AG04450 (cell line): ENCODE data around the gene IP6K1. TPM values are rescaled to one million over a fixed set of nuclear protein-coding genes. Genes with fewer than 3 reads are reported as not detected.
A peak's percentile ranks its signal among the peaks of the same experiment; 100 is the strongest.

Experiments
- CTCF ChIA-PET: fragments of 300-600, 350-600 bp; formaldehyde crosslinking; extraction: SDS; loops from one replicate; lab custom pipeline; 2022; ENCODE audit warnings: antibody characterized with exemption, inconsistent platforms; lab: Charles Lee
- POLR2A ChIA-PET: fragments of 350-600 bp; formaldehyde crosslinking; extraction: SDS; loops from one replicate; lab custom pipeline; 2021; ENCODE audit warnings: antibody characterized with exemption, inconsistent platforms; lab: Yijun Ruan, JAX
- DNase-seq: peaks from one replicate; pipeline ENCODE4 v3.0.0-alpha.2; 2011; ENCODE audit warnings: low read depth, low spot score
- H3K27ac ChIP-seq: one replicate; pipeline ENCODE4 v1.5.1; 2012; ENCODE audit warnings: low read depth, low read length, control low read depth
- H3K27me3 ChIP-seq: one replicate; pipeline ENCODE4 v1.6.0; 2012; ENCODE audit warnings: low read length; ENCODE audit not compliant: control insufficient read depth, insufficient read depth
- H3K4me3 ChIP-seq: 2 replicates; pipeline ENCODE4 v1.5.1; 2011; ENCODE audit warnings: mild to moderate bottlenecking, low read depth, low read length, control low read depth
- H3K9me3 ChIP-seq: 2 replicates; pipeline ENCODE4 v1.5.1; 2012; ENCODE audit warnings: low read length; ENCODE audit not compliant: control insufficient read depth, insufficient read depth
- CTCF ChIP-seq: IDR thresholded peaks from 2 replicates; pipeline ENCODE4 v1.5.1; 2011; ENCODE audit warnings: low read depth, low read length, control low read depth, inconsistent platforms
- polyA plus RNA-seq: library from polyadenylated mRNA; depleted of rRNA; stranded (reverse); fragments of >200 nt; gene quantifications from 2 replicates; pipeline ENCODE4 v1.2.3, GENCODE V29; 2011

The IP6K1 gene
- polyA plus RNA-seq, 1 experiment, result 40.4 TPM

DNA sequence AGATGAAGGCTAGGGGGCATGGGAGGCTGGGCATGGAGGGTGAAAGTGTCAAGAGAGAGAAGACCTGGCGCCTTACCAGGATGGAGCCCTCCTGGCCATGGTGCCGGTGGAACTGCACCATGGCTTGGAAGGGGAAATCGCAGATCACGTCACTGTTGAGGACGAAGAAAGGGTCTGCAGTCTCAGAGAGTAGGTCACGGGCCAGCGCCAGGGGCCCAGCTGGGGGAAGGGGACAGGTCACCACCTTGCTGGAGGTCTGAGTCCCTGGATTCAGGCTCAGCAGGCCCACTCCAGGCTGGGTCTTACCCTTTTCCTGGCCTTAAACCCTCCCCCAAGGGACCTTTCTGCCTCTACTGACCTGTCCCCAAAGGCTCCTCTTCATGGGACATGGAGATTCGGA lies 63.4 kb downstream of the IP6K1 start:
- CTCF ChIA-PET, result interaction anchor here (0.9 to 1.1 kb wide), 3 partner anchors 20 to 80 kb away, joined by 3 read pairs; partner anchors contain the start of gene INKA1
- Histone ChIP-seq H3K27me3 (no peaks in the 10 kb centered on the region), H3K27ac (peak overlapping the region; percentile 87), H3K4me3 (peak overlapping the region; percentile 100), H3K9me3 (peaks cover 11% of the 10 kb centered on the region; the same call in 1 of the 2 replicates)
- no peak for DNase-seq
- POLR2A ChIA-PET, result interaction anchor here (0.6 kb wide), 1 partner anchor 366 kb away, joined by 3 read pairs; the partner anchor contains the start of gene RBM5
- TF ChIP-seq CTCF, result no peak

GRCh38 chr3:49721896-49722781 lies 64.2 kb downstream of the IP6K1 start:
- Histone ChIP-seq H3K4me3 (peak overlapping the region; percentile 100), H3K9me3 (peaks cover 12% of the 10 kb centered on the region; the same call in 1 of the 2 replicates), H3K27ac (no peak overlapping the region), H3K27me3 (no peaks in the 10 kb centered on the region)
- ChIA-PET POLR2A (interaction anchor here (0.6 kb wide), 1 partner anchor 367 kb away, joined by 3 read pairs; the partner anchor contains the start of gene RBM5), CTCF (interaction anchor here (0.9 to 1.8 kb wide), 3 partner anchors 19 to 79 kb away, joined by 3 to 5 read pairs (median 3); no protein-coding TSS in a partner anchor)
- TF ChIP-seq CTCF, result no peak
- DNase-seq, result no peak

GRCh38 chr3:49721596-49721895 lies 64.8 kb downstream of the IP6K1 start:
- no peak overlapping the region for H3K27ac ChIP-seq
- POLR2A ChIA-PET, result no interaction called here
- no peak for DNase-seq
- H3K4me3 ChIP-seq, result no peak overlapping the region
- H3K27me3 ChIP-seq, result no peaks in the 10 kb centered on the region
- no peak for TF ChIP-seq CTCF
- CTCF ChIA-PET, result interaction anchor here (0.5 to 1.8 kb wide), 2 partner anchors 20 to 114 kb away, joined by 5 read pairs; no protein-coding TSS in a partner anchor
- H3K9me3 ChIP-seq, result peaks cover 12% of the 10 kb centered on the region; the same call in 1 of the 2 replicates

DNA sequence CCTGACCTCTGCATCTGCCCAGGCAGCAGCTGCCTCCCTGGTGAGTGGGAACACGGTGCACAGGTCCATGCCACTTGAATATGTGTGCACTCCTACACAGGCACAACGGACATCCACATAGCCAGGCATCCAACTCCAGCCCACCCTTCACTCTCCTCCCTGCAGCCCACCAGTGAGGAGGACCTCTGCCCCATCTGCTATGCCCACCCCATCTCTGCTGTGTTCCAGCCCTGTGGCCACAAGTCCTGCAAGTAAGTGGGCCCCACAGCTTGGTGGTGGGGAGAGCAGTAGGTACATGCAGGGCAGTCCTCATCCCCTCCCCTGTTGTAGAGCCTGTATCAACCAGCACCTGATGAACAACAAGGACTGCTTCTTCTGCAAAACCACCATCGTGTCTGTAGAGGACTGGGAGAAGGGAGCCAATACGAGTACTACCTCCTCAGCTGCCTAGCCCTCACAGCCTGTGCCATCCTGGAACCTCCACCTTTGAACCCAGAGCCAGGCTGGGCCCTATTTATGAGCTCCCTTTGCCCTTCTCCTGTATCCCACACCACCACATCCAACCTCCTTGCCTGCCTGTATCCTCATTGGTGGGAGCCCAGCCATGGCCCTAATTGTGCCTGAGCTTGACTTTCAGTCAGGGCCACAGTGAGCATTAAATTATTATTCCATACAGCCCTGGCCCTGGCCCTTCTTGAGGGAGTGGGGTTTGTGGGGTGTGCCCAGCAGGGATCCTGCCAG lies 65.3 kb downstream of the IP6K1 start:
- no peak for DNase-seq
- H3K9me3 ChIP-seq, result peaks cover 12% of the 10 kb centered on the region; the same call in 1 of the 2 replicates
- no peak overlapping the region for H3K27ac ChIP-seq
- ChIA-PET POLR2A (no interaction called here), CTCF (interaction anchor here (0.5 to 1.8 kb wide), 3 partner anchors 20 to 118 kb away, joined by 5 to 6 read pairs (median 5); no protein-coding TSS in a partner anchor)
- TF ChIP-seq CTCF, result no peak
- no peak overlapping the region for H3K4me3 ChIP-seq
- no peaks in the 10 kb centered on the region for H3K27me3 ChIP-seq
